Fibroblast of lung (primary cell): ENCODE data around the gene SNN.

Experiments
- EZH2 ChIP-seq: IDR thresholded peaks from 2 replicates; pipeline ENCODE4 v1.5.1; 2012; ENCODE audit warnings: low read length, control low read depth, mild to moderate bottlenecking; ENCODE audit errors: missing control alignments
- TF ChIP-seq, protein P1 (sequence below), 2 donors: IDR thresholded peaks in 1 of 2; conservative IDR thresholded peaks in 1 of 2; 1 replicate in 1 of 2; 2 replicates in 1 of 2; pipeline ENCODE4 v1.5.1; 2011 to 2012; ENCODE audit warnings: low read length in 2 of 2, control low read depth in 1 of 2, inconsistent platforms in 1 of 2, low read depth in 1 of 2, mild to moderate bottlenecking in 1 of 2

DNA sequence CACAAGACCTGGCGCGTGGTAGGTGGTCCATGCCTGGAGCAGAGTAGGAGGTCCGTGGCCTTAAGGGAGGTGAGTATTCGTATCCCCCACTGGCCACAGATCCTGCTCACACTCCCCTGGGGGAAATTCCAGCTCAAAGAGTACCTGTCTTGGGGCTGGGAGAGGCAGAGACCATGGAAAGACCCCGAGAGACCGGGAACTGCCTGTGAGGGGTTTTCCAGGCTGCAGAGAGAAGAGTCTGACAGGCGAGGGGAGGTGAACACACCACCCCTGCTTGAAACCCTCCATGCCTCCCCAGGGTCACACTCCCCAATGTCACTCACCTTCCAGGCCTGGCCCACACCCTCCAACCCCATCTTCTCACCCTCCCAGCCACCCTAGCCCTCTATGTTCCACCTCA, 12.6 kb upstream of the SNN start:
- TF ChIP-seq, protein P1, sequence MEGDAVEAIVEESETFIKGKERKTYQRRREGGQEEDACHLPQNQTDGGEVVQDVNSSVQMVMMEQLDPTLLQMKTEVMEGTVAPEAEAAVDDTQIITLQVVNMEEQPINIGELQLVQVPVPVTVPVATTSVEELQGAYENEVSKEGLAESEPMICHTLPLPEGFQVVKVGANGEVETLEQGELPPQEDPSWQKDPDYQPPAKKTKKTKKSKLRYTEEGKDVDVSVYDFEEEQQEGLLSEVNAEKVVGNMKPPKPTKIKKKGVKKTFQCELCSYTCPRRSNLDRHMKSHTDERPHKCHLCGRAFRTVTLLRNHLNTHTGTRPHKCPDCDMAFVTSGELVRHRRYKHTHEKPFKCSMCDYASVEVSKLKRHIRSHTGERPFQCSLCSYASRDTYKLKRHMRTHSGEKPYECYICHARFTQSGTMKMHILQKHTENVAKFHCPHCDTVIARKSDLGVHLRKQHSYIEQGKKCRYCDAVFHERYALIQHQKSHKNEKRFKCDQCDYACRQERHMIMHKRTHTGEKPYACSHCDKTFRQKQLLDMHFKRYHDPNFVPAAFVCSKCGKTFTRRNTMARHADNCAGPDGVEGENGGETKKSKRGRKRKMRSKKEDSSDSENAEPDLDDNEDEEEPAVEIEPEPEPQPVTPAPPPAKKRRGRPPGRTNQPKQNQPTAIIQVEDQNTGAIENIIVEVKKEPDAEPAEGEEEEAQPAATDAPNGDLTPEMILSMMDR (conservative IDR thresholded peaks at IDR 0.05 in 1 of 2, IDR thresholded peaks at IDR 0.05 in 1 of 2; ENCODE audit: low read depth in 1 of 2, low read length in 2 of 2): no peak
- TF ChIP-seq EZH2: no peak
